SK-N-MC (cell line): Measurements from ENCODE around the gene AKT1S1.

Experiments
- DNase-seq: peaks from one replicate; pipeline ENCODE4 v3.0.0-alpha.2; 2011; ENCODE audit warnings: low read depth, low spot score
- H3K27ac ChIP-seq: fragments of 200-600 bp; sonication (generic); 2 replicates; pipeline ENCODE4 v1.5.1; 2016; ENCODE audit warnings: mixed run types
- H3K36me3 ChIP-seq: fragments of 200-600 bp; sonication (generic); 2 replicates; pipeline ENCODE4 v1.6.1; 2017; ENCODE audit warnings: antibody characterized with exemption, low read length, mixed read lengths; ENCODE audit not compliant: insufficient read depth
- H3K4me3 ChIP-seq: fragments of 200-600 bp; sonication (generic); 2 replicates; pipeline ENCODE4 v1.5.1; 2016
- H3K9ac ChIP-seq: fragments of 200-600 bp; sonication (generic); 2 replicates; pipeline ENCODE4 v1.8.0; 2017; ENCODE audit warnings: mixed run types, mixed read lengths; ENCODE audit not compliant: insufficient read length
- H3K9me3 ChIP-seq: fragments of 200-600 bp; sonication (generic); 2 replicates; pipeline ENCODE4 v1.6.1; 2017; ENCODE audit warnings: low read depth, mild to moderate bottlenecking, antibody characterized with exemption, low read length, moderate library complexity, mixed read lengths
- EZH2 ChIP-seq: fragments of 200-600 bp; sonication (generic); IDR thresholded peaks from one replicate; pipeline ENCODE4 v1.6.1; 2017; ENCODE audit warnings: antibody characterized with exemption
- FOXP2 ChIP-seq: optimal IDR thresholded peaks from 2 replicates; pipeline ENCODE3; 2011; ENCODE audit warnings: mild to moderate bottlenecking, moderate library complexity; ENCODE audit not compliant: insufficient read depth; ENCODE audit errors: extremely low read length, control extremely low read depth
- POLR2AphosphoS5 ChIP-seq: IDR thresholded peaks from 2 replicates; pipeline ENCODE4 v1.6.1; 2012; ENCODE audit warnings: mild to moderate bottlenecking, low read depth, low read length, borderline replicate concordance

The AKT1S1 gene

DNA sequence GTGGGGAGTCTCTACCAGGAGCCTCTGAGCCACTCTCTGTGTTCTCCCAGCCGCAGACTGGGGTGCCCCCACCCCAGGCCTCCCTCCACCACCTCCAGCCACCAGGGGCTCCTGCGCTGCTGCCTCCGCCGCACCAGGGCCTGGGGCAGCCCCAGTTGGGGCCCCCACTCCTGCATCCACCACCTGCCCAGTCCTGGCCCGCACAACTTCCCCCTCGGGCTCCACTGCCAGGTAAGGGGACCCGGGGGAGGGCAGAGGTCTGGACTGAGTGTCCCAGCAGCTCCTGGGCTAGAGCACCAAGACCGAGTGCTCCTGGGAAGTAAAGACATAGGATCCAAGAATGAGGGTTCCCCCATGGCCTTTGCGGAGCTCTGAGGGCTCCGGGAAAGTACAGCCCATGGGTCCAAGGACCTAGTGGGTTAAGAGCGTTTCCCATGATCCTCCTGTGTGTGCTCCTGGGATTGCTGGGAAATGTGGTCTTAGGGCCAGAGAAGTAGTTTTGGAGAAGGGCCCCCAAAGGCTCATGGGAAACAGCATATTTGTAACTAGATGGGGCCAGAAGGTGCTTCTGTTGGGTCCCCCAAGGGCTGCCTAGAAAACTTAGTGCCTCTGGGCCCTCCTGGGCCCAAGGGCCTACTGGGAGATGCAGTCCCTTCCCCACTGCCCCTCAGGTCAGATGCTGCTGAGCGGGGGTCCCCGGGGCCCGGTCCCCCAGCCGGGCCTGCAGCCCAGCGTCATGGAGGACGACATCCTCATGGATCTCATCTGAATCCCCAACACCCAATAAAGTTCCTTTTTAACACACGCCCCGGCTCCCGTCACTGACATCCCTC is 40.8 kb downstream of the AKT1S1 start:
- TF ChIP-seq POLR2AphosphoS5 (no peak), FOXP2 (no peak), EZH2 (no peak)
- peaks cover 37% of the 10 kb centered on the region for H3K36me3 ChIP-seq
- H3K9ac ChIP-seq = no peak overlapping the region

GRCh38 chr19:49835562-49835961 is 41.6 kb downstream of the AKT1S1 start:
- peaks cover 37% of the 10 kb centered on the region for H3K36me3 ChIP-seq
- TF ChIP-seq EZH2 (no peak), POLR2AphosphoS5 (no peak), FOXP2 (no peak)
- DNase-seq = no peak

More for the DNA sequence above, 40.8 kb downstream of the AKT1S1 start:
- Histone ChIP-seq H3K27ac (no peak overlapping the region), H3K9me3 (no peaks in the 10 kb centered on the region), H3K4me3 (no peak overlapping the region)
- no peak for DNase-seq

GRCh38 chr19:49833599-49833998 is 43.6 kb downstream of the AKT1S1 start:
- Histone ChIP-seq H3K36me3 (peaks cover 23% of the 10 kb centered on the region), H3K9ac (no peak overlapping the region), H3K27ac (no peak overlapping the region), H3K9me3 (no peaks in the 10 kb centered on the region), H3K4me3 (no peak overlapping the region)
- TF ChIP-seq EZH2 = no peak
- no peak for TF ChIP-seq POLR2AphosphoS5
- no peak for TF ChIP-seq FOXP2
- no peak for DNase-seq

More at GRCh38 chr19:49835562-49835961, 41.6 kb downstream of the AKT1S1 start:
- H3K9ac ChIP-seq = no peak overlapping the region
- H3K9me3 ChIP-seq = no peaks in the 10 kb centered on the region
- H3K27ac ChIP-seq = no peak overlapping the region
- no peak overlapping the region for H3K4me3 ChIP-seq

DNA sequence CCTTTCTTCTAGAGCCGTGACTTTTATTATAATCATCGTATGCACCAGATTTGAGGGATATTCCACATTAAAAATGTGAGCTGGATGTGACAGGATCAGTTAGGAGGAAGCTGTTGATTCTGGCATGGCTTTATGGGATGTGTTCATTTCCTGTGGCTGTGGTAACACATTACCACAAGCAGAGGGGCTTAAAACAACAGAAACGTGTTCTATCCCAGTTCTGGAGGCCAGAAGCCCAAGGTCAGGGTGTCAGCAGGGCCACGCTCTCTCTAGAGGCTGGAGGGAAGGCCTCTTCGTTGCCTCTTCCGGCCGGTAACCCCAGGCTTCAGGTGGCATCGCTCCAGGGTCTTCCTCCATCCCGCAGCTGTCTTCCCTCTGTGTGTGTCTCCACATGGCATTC is 44.6 kb downstream of the AKT1S1 start:
- Histone ChIP-seq H3K4me3 (no peak overlapping the region), H3K27ac (no peak overlapping the region), H3K36me3 (peaks cover 22% of the 10 kb centered on the region), H3K9ac (no peak overlapping the region), H3K9me3 (no peaks in the 10 kb centered on the region)
- TF ChIP-seq EZH2 (no peak), POLR2AphosphoS5 (no peak), FOXP2 (no peak)
- no peak for DNase-seq

DNA sequence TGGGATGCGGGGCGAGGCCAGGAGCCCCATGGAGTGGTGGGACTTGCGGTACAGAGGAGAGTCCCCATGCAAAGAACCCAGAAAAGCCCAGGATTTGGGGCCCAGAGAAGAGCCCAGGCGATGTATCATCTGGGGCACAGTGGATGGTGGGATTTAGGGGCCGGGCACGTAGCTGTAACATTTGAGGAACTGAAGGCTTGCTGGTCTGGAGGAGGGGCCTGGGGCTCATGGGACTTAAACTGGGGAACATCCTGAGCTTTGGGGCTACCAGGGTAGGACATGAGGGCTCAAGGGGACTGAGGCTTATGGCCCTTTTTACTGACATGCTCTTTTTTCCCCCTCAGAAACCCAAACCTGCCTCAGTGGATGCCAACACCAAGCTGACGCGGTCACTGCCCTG is 45.6 kb downstream of the AKT1S1 start:
- H3K36me3 ChIP-seq = peaks cover 22% of the 10 kb centered on the region

DNA sequence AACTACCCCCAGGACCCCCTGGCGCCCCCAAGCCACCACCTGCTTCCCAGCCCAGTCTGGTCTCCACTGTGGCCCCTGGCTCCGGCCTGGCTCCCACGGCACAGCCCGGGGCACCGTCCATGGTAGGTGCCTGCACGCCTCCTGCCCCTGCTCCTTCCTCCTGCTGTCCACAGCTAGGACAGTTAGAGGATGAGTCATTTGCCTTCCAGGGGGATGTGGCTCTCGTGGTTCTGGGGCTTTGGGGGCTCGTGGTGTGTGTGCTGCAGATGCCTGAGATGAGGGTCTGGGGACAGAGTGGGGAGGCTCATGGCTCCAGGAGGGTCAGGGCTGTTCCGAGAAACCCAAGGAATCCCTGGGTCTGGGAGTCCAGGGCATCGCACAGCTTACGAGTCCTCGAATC is 46.4 kb downstream of the AKT1S1 start:
- DNase-seq = no peak
- Histone ChIP-seq H3K36me3 (peaks cover 15% of the 10 kb centered on the region), H3K9me3 (no peaks in the 10 kb centered on the region), H3K9ac (no peak overlapping the region), H3K27ac (no peak overlapping the region), H3K4me3 (no peak overlapping the region)
- TF ChIP-seq POLR2AphosphoS5 (no peak), FOXP2 (no peak), EZH2 (no peak)

More for the DNA sequence above, 45.6 kb downstream of the AKT1S1 start:
- no peak for DNase-seq
- no peak overlapping the region for H3K9ac ChIP-seq
- TF ChIP-seq POLR2AphosphoS5 = no peak
- no peak overlapping the region for H3K4me3 ChIP-seq
- no peaks in the 10 kb centered on the region for H3K9me3 ChIP-seq
- H3K27ac ChIP-seq = no peak overlapping the region

GRCh38 chr19:49829721-49830120 is 47.4 kb downstream of the AKT1S1 start:
- peaks cover 15% of the 10 kb centered on the region for H3K36me3 ChIP-seq
- no peak overlapping the region for H3K4me3 ChIP-seq
- no peaks in the 10 kb centered on the region for H3K9me3 ChIP-seq
- no peak for DNase-seq
- no peak for TF ChIP-seq EZH2
- TF ChIP-seq FOXP2 = no peak
- TF ChIP-seq POLR2AphosphoS5 = no peak
- H3K27ac ChIP-seq = no peak overlapping the region
- no peak overlapping the region for H3K9ac ChIP-seq

DNA sequence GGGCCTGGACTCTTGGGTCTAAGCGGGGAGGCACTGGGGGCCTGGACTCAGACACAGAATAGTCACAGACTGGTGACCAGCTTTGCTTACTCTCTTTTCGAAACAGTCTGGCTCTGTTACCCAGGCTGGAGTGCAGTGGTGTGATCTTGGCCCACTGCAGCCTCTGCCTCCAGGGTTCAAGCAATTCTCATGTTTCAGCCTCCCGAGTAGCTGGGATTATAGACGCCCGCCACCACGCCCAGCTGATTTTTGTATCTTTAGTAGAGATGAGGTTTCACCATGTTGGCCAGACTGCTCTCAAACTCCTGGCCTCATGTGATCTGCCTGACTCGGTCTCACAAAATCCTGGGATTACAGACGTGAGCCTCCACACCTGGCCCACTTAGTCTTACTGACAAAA is 48.0 kb downstream of the AKT1S1 start:
- Histone ChIP-seq H3K4me3 (no peak overlapping the region), H3K36me3 (peaks cover 15% of the 10 kb centered on the region), H3K9me3 (no peaks in the 10 kb centered on the region), H3K9ac (no peak overlapping the region), H3K27ac (no peak overlapping the region)
- DNase-seq = no peak
- TF ChIP-seq POLR2AphosphoS5 (no peak), EZH2 (no peak), FOXP2 (no peak)

- H3K9ac ChIP-seq = no peak overlapping the region
- no peaks in the 10 kb centered on the region for H3K9me3 ChIP-seq
- H3K4me3 ChIP-seq = no peak overlapping the region
- TF ChIP-seq EZH2 (no peak), POLR2AphosphoS5 (no peak), FOXP2 (no peak)
- H3K27ac ChIP-seq = no peak overlapping the region
- peaks cover 19% of the 10 kb centered on the region for H3K36me3 ChIP-seq
- DNase-seq = no peak
These were observed 50.1 kb downstream of the AKT1S1 start for GRCh38 chr19:49827034-49827433.
